GM12875 (cell line): ENCODE measurements around the gene MCEMP1.
"Not testable (repeated sequence)": the region's sequence is repeated elsewhere in the genome, so short reads cannot be mapped to it uniquely, and the experiment has no call there.

ENCODE experiments used
- H3K4me3 ChIP-seq: one replicate; pipeline ENCODE4 v1.5.1; 2011; ENCODE audit warnings: low read depth, low read length, control low read depth
- CTCF ChIP-seq: IDR thresholded peaks from 2 replicates; pipeline ENCODE4 v1.5.1; 2011; ENCODE audit warnings: low read depth, mild to moderate bottlenecking, control low read depth, inconsistent platforms, low read length, moderate library complexity, borderline replicate concordance; ENCODE audit not compliant: insufficient read depth

The MCEMP1 gene

GRCh38 chr19:7639863-7640348 is 37.0 kb upstream of the MCEMP1 start:
- no peak overlapping the region for H3K4me3 ChIP-seq
- TF ChIP-seq CTCF: no peak

GRCh38 chr19:7640803-7641202 is 36.1 kb upstream of the MCEMP1 start:
- H3K4me3 ChIP-seq: no peak overlapping the region
- no peak for TF ChIP-seq CTCF

DNA sequence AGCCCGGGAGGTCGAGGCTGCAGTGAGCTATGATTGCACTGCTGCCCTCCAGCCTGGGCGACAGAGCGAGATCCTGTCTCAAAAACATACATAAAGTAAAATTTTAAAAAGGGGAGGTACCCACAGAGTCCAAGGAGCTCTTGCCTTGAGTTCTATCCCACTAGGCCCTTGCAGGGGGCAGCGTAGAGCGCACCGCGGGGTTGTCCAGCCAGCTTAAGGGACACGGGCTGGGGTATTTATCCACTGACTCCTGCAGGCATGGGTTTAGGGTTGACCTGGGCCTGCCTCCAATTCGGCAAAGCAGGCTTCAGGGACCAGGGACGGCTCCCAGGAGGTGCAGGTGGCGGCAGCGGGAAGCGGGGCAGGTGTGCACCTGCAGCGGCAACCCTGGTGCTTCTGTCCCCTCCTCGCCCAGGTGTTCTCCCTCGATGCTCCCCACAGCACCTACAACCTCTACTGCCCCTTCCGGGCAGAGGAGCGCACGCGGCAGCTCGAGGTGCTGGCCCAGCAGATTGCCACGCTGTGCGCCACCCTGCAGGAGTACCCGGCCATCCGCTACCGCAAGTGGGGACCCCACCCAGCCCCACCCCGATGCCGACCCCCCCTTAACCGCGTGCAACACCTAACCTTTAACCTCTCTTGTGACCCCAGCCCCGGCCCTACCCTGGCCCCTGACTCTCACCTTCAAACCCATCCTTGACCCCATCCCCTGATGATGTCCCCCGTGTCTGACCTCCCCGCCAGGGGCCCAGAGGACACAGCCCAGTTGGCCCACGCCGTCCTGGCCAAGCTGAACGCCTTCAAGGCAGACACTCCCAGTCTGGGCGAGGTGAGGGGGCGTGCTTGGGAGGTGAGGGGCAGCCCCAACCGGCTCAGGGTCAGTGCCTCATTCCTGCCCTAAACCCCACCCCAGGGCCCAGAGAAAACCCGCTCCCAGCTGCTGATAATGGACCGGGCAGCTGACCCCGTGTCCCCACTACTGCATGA is 35.3 kb upstream of the MCEMP1 start:
- TF ChIP-seq CTCF: no peak
- H3K4me3 ChIP-seq: no peak overlapping the region

- TF ChIP-seq CTCF: no peak
- no peak overlapping the region for H3K4me3 ChIP-seq
Observed at GRCh38 chr19:7642295-7643030, 34.4 kb upstream of the MCEMP1 start.

DNA sequence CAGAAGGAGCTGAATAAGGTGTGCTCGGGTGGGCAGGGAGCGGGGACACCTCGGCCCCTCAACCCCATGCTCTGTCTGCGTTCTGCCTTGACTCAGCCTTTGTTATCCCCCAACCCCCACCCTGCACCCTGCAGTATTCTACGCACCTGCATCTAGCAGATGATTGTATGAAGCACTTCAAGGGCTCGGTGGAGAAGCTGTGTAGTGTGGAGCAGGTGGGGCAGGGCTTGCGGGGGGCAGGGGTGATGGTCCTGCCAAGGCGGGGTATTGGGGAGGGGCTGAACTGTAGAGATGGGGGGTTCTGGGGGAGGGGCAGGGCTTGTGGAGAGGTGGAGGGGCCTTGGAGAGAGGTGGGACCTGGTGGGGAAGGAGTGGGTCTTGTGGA is 33.9 kb upstream of the MCEMP1 start:
- no peak for TF ChIP-seq CTCF

GRCh38 chr19:7643629-7644549 is 33.0 kb upstream of the MCEMP1 start:
- not testable (repeated sequence) for H3K4me3 ChIP-seq

More for the DNA sequence above, 33.9 kb upstream of the MCEMP1 start:
- no peak overlapping the region for H3K4me3 ChIP-seq

GRCh38 chr19:7644550-7644877 is 32.4 kb upstream of the MCEMP1 start:
- H3K4me3 ChIP-seq: no peak overlapping the region
- no peak for TF ChIP-seq CTCF
